Fibroblast of peridontal ligament (primary cell): ENCODE measurements around the gene MAPK1IP1L.
"Not testable (repeated sequence)": the region's sequence is repeated elsewhere in the genome, so short reads cannot be mapped to it uniquely, and the experiment has no call there.

Experiments used
- DNase-seq: peaks from one replicate; pipeline ENCODE4 v3.0.0-alpha.2; 2010; ENCODE audit errors: extremely low read depth

MAPK1IP1L gene

GRCh38 chr14:55054098-55054497 lies 2.7 kb downstream of the MAPK1IP1L start:
- DNase-seq: no peak

DNA sequence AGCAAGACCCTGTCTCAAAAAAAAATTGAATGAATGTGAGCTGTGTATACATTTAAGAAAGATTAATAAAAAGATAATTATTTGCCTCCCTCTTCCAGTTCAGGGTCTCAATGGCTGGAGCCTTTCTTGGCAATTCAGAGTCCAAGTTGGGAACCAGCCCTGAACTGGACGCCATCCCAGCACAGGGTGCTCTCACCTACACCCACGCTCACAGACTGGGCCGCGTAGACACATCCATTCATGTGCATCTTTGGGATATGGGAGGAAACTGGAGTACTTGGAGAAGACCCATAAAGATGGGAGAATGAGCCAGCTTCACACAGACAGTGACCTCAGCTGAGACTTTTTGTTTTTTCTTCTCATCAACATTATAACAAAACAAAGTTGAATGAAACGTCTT lies 6.5 kb downstream of the MAPK1IP1L start:
- no peak for DNase-seq

DNA sequence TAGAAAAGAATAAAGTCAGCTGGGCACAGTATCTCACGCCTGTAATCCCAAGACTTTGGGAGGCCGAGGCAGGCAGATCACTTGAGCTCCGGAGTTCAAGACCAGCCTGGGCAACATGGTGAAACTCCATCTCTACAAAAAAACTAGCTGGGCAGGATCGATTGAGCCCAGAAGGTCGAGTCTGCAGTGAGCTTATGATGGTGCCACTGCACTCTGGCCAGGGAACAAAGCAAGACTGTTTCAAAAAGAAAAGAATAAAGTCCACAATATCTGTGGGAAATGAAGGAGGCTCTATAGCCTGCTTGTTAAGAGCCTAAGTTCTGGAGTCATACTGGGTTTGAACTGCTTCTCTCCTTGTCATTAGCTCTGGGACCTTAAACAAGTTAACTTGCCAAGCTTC lies 7.9 kb downstream of the MAPK1IP1L start:
- DNase-seq: no peak

GRCh38 chr14:55062517-55063351 lies 11.3 kb downstream of the MAPK1IP1L start:
- DNase-seq: no peak

DNA sequence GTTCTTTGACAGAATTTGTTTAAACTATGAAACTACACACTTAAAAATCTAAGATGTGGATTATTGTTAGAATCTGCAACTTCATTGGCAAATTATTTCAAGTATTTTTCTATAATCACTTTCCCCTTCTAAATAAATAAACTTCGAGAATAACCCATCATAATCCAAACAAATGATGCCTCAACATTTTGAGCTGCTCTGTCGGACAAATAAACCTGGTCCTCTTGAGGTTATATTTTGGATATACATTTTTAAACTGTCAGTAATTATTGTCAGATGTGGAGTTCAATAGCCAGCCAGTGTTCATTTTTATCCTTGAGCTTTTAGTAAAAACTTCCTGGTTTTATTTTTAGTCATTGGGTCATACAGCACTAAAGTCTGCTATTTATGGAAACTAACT lies 13.4 kb downstream of the MAPK1IP1L start:
- peak; percentile 90 for DNase-seq

DNA sequence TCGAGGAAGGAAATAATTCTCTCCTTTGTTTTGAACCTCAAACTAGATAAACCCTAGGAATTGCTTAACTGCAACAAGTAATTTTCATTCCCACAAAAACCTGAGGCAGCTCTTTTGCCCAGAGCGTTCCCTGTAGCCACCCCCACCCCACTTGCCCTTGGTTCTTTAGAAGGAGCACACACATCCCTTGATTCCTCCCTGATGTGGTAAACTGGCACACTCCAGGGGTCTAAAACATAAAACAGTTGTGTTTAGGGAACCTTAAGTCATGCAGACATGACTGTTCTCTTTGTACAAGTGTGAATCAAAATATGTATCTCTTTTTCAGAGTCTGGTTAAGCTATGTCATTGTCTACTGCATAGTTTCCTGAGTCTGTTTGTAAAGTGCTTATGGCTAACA lies 14.0 kb downstream of the MAPK1IP1L start:
- DNase-seq: peak; percentile 85

DNA sequence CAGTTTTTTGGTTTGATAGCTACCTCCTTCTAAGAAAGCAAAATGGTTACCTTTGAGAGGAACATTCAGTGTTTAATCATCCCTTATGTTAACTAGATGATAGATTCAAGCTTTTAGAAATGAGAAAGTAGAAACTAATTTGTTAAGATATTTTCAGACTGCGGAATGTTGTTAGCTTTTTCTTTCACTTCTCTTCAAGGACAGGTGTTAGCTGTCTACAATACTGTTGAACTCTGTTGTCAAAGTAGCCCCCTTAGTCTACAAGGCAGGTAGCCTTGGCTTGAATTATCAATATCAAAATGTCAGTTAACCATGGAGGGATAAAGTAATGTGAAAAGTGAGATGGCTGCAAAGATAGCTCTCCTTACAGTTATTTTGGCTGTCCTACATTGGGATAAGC lies 14.8 kb downstream of the MAPK1IP1L start:
- no peak for DNase-seq

GRCh38 chr14:55070981-55071411 lies 19.5 kb downstream of the MAPK1IP1L start:
- DNase-seq: no peak

- DNase-seq: peak; percentile 86
Measured at GRCh38 chr14:55071870-55072640, 20.6 kb downstream of the MAPK1IP1L start.

- peak; percentile 90 for DNase-seq
Measured at GRCh38 chr14:55073856-55074255, 22.4 kb downstream of the MAPK1IP1L start.

DNA sequence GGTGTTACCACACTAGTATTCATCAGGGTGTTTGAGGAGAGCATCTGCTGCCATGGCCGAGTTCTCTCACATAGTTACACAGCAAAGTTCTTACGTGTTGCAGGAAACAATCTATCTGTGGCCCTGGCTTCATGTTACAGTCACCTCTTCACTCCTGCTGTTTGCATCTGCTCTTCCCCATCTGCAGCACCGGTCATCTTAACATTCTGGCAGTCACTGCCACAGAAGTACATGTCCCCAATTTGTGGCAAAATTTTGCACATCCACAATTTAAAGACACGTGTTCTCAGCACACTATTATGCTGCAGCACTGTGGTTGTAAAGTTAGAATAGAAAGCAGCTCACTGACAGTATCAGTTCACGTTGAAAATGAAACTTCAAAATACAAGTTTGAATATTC lies 23.2 kb downstream of the MAPK1IP1L start:
- no peak for DNase-seq

DNA sequence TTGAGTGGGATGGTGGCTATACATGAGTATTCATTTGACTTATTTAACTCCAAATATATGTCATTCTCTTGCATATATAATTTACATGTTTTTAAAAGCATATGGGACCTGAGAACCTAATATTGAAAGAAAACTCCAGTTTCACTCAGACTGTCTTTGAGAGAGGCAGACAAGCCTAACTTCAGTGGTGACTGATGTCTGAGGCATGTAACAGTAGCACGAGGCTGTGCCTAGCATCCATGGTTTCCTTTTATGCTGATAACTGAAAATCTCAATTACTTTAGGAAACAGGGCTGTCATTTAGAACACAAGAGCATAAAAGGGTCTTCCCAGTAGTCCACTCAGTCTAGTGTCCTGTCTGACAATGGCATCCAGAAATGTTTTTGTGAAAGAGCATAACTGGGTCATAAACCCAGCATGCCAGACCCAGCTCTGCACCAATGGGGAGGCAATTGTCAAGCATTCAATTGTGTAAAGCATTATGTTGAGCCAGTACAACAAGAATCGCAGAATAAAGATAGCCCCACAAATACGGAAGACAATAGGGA lies 24.3 kb downstream of the MAPK1IP1L start:
- DNase-seq: peak; percentile 65

DNA sequence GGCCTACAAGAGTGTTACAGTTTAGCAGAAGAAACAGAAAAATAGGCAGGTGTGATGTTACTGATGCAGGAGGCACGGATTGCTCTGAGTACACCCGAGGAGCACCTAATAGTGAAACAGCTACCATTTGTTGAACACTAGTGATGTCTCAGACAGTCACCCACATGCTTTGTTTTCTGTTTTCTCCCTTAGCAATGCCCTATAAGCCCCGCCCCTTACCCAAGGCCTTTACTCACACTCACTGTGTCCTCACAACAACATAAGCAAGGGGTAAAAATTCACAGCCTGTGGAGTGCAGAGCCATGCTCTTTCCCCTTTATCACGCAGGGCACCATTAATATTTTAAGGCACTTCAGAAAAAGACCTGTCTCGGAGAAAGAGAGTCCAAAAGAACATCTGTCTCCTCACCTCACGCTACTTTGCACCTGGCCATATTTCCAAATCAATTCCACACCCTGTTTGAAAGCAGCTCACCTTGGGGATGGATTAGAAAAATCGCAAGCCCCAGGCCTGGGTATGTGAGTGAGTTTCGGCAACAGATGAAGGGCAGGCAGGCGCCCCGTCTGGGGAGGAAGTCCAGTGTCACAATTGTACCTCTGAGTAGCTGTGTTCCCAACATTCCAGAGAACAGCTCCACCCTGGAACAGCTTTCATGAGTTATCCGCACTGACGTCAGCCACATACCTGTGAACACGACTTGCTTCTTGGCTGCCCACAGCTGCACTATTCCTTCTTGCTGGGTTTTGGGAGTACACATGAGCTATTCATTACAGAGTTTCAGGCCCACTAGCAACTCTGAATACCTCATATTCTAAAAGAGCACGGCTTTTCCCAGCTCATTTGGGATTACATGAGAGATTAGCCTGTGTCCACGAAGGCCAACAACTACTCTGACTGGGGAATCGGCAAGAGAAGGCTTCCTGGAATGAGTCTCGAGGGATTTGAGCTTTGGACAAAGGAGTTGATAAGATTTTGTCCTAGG lies 26.0 kb downstream of the MAPK1IP1L start:
- peak; percentile 33 for DNase-seq

GRCh38 chr14:55079961-55080360 lies 28.5 kb downstream of the MAPK1IP1L start:
- DNase-seq: not testable (repeated sequence)

DNA sequence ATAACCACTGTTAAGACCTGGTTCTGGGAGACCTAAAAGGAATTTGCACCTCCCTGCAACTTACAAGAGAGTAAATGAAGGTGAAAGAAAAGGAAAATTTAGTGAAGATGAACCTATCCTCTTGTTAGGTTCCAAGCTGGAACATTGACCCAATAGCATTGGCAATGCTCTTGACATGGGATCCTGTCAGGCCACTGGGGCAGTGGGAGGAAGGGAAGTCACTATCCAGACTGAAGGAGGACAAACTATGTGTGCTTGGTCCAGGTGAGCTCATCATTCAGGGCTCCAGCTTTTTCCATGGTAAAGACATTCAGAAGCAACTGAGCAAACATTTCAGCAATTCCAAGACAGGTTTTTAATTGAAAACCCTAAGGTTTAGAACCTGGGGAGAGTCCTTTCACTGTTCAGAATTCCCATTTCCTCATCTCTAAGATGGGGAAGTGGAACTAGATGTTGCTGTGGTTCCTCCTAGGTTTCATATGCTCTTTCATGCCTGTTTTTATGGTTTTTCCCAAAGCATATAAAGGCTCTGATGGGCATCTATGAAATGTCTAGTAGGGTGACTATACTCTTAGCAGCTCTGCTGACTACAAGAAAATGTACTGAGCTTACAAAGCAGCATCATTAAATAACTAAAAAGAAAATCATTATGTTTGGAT lies 33.1 kb downstream of the MAPK1IP1L start:
- DNase-seq: no peak

- DNase-seq: peak; percentile 32
Measured at GRCh38 chr14:55085060-55085660, 33.7 kb downstream of the MAPK1IP1L start.

DNA sequence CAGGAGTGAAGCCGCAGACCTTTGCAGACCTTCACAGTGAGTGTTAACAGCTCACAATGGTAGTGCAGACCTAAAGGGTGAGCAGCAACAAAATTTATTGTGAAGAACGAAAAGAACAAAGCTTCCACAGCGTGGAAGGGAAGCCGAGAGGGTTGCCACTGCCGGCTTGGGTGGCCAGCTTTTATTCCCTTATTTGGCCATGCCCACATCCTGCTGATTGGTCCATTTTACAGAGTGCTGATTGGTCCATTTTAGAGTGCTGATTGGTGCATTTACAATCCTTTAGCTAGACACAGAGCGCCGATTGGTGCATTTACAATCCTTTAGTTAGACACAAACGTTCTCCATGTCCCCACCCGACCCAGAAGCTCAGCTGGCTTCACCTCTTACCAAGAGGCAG lies 35.5 kb downstream of the MAPK1IP1L start:
- no peak for DNase-seq

DNA sequence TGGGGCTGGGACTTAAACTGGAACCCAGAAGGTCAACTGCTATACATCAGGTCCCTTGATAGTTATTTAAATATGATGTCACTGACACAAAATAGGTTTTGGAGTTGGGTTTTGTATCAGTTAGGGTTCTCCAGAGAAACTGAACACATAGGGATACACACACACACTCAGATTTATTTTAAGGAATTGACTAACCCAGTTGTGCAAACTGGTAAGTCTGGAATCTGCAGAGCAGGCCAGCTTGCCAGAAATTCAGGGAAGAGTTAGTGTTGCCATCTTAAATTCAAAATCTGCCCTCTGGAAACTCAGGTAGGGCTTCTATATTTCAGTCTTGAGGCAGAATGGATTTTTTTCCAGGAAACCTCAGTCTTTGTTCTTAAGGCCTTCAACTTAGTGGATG lies 36.9 kb downstream of the MAPK1IP1L start:
- peak; percentile 64 for DNase-seq

GRCh38 chr14:55092341-55092740 lies 40.9 kb downstream of the MAPK1IP1L start:
- peak; percentile 86 for DNase-seq
